ENCODE results near the gene MYL12A. TPM values are rescaled to one million over a fixed set of nuclear protein-coding genes. Genes with fewer than 3 reads are reported as not detected.

MYL12A gene
- total RNA-seq, 1 experiment from 2014 or later: 284 TPM

- no peak overlapping the region for H3K4ac ChIP-seq (ENCODE audit: low read depth, low read length)
- no peaks in the 10 kb centered on the region for H3K4me1 ChIP-seq (ENCODE audit: insufficient read depth, low read length)
- H3K18ac ChIP-seq (ENCODE audit: insufficient read length, low read depth, low read length): no peak overlapping the region
- H2BK15ac ChIP-seq (ENCODE audit: low read depth, low read length): no peak overlapping the region
- no peak overlapping the region for H4K5ac ChIP-seq (ENCODE audit: insufficient read length, low read depth, low read length)
- H4K91ac ChIP-seq (ENCODE audit: insufficient read length, low read depth, low read length): no peak overlapping the region
- H3K23ac ChIP-seq (ENCODE audit: insufficient read length, low read depth, low read length): no peak overlapping the region
- no peak overlapping the region for H2AFZ ChIP-seq (ENCODE audit: low read length)
- WGBS (ENCODE audit: extremely low coverage, insufficient read length, low lambda C conversion rate): no CpG with 5 or more reads among the region's 9 CpGs
- no peaks in the 10 kb centered on the region for H3K9me3 ChIP-seq (ENCODE audit: control insufficient read depth, low read depth, low read length)
- TF ChIP-seq CTCF (conservative IDR thresholded peaks at IDR 0.05): no peak
- no peaks in the 10 kb centered on the region for H3K9me3 Mint-ChIP-seq
- H3K27me3 Mint-ChIP-seq (ENCODE audit: low read depth): no peaks in the 10 kb centered on the region
- H3K23me2 ChIP-seq (ENCODE audit: insufficient read length, low read depth, low read length, poor library complexity, severe bottlenecking): peaks cover 10% of the 10 kb centered on the region
- H3T11ph ChIP-seq (ENCODE audit: low read length): no peak overlapping the region
- peaks cover 20% of the 10 kb centered on the region; the same call in 1 of the 2 replicates for H3K79me2 ChIP-seq (ENCODE audit: insufficient read depth, low read length)
- no peak overlapping the region for H2AK5ac ChIP-seq (ENCODE audit: insufficient read length, low read length)
- H3K27ac ChIP-seq (ENCODE audit: insufficient read length, low read depth, low read length): no peak overlapping the region
- H2BK120ac ChIP-seq (ENCODE audit: low read depth, low read length, poor library complexity, severe bottlenecking): no peak overlapping the region
- H3K14ac ChIP-seq (ENCODE audit: insufficient read depth, low read length): no peak overlapping the region
- H3K27me3 ChIP-seq (ENCODE audit: insufficient read depth, low read length): no peaks in the 10 kb centered on the region
- H4K8ac ChIP-seq (replicated peaks; ENCODE audit: insufficient read length, low read depth, low read length): no peak overlapping the region
- no peaks in the 10 kb centered on the region for H3K79me1 ChIP-seq (ENCODE audit: insufficient read depth, low read depth, low read length, poor library complexity, severe bottlenecking)
- no peak overlapping the region for H3K56ac ChIP-seq (ENCODE audit: insufficient read length, low read depth, low read length)
- DNase-seq: no peak
- H3K4me1 Mint-ChIP-seq: peaks cover 26% of the 10 kb centered on the region in 2 experiments
- H3K36me3 Mint-ChIP-seq (ENCODE audit: insufficient read depth in 1 of 3, low read depth in 3 of 3): peaks cover 16 to 25% (median 22%) of the 10 kb centered on the region in 3 experiments
- no peak overlapping the region for H2BK5ac ChIP-seq (ENCODE audit: insufficient read length, low read length)
- H3K4me3 Mint-ChIP-seq: peak overlapping the region; percentile 84 to 91
- peak overlapping the region; percentile 40 for H3K4me2 ChIP-seq (ENCODE audit: insufficient read depth, insufficient read length, low read length)
- H3K27ac Mint-ChIP-seq: peak overlapping the region; percentile 48 to 94 (median 59); a peak in 6 of 7 replicates
- no peaks in the 10 kb centered on the region for H4K20me1 ChIP-seq (ENCODE audit: control insufficient read depth, insufficient read depth, insufficient read length)
- no peak overlapping the region for H2BK12ac ChIP-seq (ENCODE audit: insufficient read length, low read depth, low read length)
- H3K9ac ChIP-seq (ENCODE audit: extremely low read depth, insufficient read length, low read length): peak overlapping the region; percentile 94
- H2BK20ac ChIP-seq (ENCODE audit: low read depth, low read length, poor library complexity, severe bottlenecking): no peak overlapping the region
Observed at GRCh38 chr18:3248658-3249359, 1.2 kb downstream of the MYL12A start.
